Camera-type eye (tissue), 1 donor: Measurements from ENCODE around the gene SLC27A4. TPM values are rescaled to one million over a fixed set of nuclear protein-coding genes. Genes with fewer than 3 reads are reported as not detected.

Experiments
- total RNA-seq: library from RNA; depleted of rRNA; stranded (reverse); fragments of >200 nt; gene quantifications from one replicate; pipeline ENCODE4 v1.2.3, GENCODE V29; 2014

The SLC27A4 gene
- 15.4 TPM for total RNA-seq

DNA sequence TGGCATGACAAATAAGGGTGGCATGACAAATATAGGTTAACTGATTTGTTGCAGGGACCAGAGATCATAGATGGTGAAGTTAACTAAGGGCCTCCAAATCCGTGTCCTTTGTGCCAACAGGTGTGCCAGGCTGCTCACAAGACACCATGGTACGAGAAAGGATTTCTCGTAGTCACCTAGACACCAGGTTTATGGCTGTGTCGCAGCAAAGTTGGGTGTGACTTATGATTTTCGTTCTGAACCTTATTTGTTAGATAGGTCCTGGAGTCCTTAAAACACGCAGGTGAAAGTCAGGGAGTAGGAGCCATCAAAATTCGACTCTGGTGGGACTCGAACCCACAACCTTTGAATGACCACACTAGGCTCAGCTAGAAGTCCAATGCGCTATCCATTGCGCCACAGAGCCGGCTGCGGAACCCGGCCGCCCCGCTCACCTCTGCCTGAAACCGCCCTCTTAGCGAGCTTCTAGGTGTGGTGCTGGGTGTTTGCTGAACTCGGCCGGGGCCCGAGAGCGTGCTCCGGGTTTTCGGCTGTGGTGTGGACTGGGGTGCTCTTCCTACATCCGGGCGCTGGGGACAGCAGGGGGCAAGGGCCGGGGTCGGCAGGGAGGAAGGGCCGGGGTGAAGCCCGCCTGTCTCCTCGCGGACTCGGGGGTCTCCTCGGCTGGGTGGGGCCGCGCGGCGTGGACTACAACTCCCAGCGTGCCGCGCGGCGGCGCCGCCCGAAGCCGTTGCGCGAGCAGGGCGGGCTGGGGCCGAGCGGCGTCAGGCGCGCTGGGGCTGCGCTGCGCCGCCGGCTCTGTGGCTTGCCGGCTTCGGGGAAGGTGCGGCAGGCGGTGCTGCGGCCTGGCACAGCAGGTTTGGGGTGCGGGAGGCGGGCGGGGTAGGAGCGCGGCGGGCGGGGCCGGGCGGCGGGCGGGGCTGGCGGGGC, at the start of gene SLC27A4:
Gene SLC27A4, plus strand, starts transcription at position 767 of the 930 bp plus-strand sequence. CDS start 2,606 bp downstream, outside the sequence.

DNA sequence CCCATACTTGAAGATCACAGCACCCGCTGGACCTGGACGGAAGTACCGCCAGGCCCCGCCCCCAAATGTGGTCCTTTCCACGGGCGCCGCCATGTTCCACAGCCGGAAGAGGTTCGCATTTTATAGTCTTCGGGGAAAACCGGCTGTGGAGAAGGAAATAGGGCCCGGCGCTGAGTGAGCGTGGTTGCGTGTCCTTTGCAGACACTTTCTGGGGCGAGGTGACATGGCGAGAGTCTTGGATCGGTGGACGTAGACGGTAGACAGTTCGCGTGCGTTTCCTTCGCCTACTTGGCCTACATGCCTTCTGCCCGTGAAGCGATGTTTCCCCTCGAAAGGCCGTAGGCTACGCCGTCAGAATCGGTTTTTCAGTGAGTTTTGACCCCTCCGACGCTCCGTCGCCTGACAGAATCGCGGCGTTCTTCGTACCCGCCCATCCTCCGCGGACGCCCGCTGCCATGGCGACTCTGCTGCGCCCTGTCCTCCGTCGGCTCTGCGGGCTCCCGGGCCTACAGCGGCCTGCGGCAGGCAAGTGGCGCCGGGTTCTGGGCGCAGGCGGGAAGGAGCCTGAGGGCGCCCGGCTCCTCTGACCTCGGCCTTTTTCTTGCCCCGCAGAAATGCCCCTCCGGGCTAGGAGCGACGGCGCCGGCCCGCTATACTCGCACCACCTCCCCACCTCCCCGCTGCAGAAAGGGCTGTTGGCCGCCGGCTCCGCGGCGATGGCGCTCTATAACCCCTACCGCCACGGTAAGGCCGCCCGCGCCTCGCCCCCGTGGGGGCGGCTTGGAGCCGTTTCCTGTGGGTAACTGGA, 17.7 kb upstream of the SLC27A4 start, which contains the start of the genes COQ4 and TRUB2:
Gene COQ4, plus strand, starts transcription at position 436 of the 808 bp plus-strand sequence. Its CDS starts 20 bp downstream, at position 456.
Gene TRUB2, minus strand, starts transcription at position 44 of the 808 bp plus-strand sequence. Its CDS starts 39 bp downstream, at position 5.

DNA sequence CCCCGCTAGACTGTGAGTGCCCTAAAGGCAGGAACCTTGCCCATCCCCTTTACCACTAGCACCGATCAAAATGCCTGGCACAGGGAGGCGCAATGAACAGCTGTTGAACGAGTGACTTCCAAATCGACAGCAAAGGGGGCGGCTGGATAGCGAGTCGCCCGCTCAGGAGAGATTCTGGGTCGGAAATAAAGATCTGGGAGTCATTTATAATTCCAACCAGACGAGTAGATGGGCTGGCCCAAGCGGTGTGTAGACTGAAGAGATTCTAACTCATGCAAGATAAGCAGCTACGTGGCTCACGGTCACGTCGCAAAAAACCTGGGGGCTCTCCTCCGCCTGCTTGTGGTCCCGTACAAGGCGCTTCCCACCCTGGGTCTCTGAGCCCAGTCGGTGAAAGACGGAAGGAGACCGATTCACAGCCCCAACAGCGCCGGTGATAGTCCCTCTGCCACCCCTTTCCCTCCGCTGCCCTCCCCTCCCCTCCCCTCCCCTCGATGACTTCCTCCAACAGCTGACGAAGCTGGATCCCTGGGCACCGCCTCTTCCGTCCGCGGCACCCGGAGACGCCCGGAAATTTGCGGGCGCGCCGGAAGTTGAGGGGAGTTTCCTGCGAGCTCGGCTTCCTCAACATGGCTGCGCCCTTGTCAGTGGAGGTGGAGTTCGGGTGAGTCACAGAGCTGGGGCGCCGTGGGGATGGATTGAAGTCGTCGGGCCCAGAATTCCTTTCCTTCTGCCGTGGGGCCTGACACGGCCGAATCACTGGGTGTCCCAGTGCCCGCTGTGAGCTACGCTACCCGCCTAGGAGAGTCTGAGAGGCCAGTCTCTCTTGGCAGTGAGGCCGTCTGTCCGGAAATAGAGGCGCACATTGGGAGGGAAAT, 30.7 kb downstream of the SLC27A4 start, which contains the start of gene URM1:
Gene URM1, plus strand, starts transcription at position 623 of the 878 bp plus-strand sequence. Its CDS starts 7 bp downstream, at position 630.

Other genes starting within 250 kb of the SLC27A4 start
- gene PTGES2, start 212.8 kb upstream of the SLC27A4 start, total RNA-seq = 42.3 TPM
- 21.4 TPM for gene LCN2, start 191.1 kb upstream of the SLC27A4 start, total RNA-seq
- gene BBLN, start 180.3 kb upstream of the SLC27A4 start, total RNA-seq = 103 TPM
- gene CIZ1, start 149.0 kb upstream of the SLC27A4 start, total RNA-seq = 57.5 TPM
- 135 TPM for gene DNM1, start 137.1 kb upstream of the SLC27A4 start, total RNA-seq
- gene GOLGA2, start 64.5 kb upstream of the SLC27A4 start, total RNA-seq = 167 TPM
- gene SWI5, start 64.3 kb upstream of the SLC27A4 start, total RNA-seq = 20.0 TPM
- 10.4 TPM for gene TRUB2, start 18.1 kb upstream of the SLC27A4 start, total RNA-seq
- gene COQ4, start 17.7 kb upstream of the SLC27A4 start, total RNA-seq = 39.9 TPM
- 22.7 TPM for gene URM1, start 30.8 kb downstream of the SLC27A4 start, total RNA-seq
- gene CERCAM, start 80.3 kb downstream of the SLC27A4 start, total RNA-seq = 50.6 TPM
- 39.6 TPM for gene ODF2, start 115.5 kb downstream of the SLC27A4 start, total RNA-seq
- gene GLE1, start 164.2 kb downstream of the SLC27A4 start, total RNA-seq = 29.6 TPM
- 528 TPM for gene SPTAN1, start 212.1 kb downstream of the SLC27A4 start, total RNA-seq